HG02588 (cell line): Measurements from ENCODE around the gene TMEM217.
"Not testable (repeated sequence)": the region's sequence is repeated elsewhere in the genome, so short reads cannot be mapped to it uniquely, and the experiment has no call there.

Source experiments
- ATAC-seq: cut with Tn5 transposase; IDR thresholded peaks from one replicate; pipeline ENCODE4 v1.9.1; 2021; ENCODE audit warnings: mild to moderate bottlenecking, moderate library complexity; ENCODE audit not compliant: unreplicated experiment

The TMEM217 gene

DNA sequence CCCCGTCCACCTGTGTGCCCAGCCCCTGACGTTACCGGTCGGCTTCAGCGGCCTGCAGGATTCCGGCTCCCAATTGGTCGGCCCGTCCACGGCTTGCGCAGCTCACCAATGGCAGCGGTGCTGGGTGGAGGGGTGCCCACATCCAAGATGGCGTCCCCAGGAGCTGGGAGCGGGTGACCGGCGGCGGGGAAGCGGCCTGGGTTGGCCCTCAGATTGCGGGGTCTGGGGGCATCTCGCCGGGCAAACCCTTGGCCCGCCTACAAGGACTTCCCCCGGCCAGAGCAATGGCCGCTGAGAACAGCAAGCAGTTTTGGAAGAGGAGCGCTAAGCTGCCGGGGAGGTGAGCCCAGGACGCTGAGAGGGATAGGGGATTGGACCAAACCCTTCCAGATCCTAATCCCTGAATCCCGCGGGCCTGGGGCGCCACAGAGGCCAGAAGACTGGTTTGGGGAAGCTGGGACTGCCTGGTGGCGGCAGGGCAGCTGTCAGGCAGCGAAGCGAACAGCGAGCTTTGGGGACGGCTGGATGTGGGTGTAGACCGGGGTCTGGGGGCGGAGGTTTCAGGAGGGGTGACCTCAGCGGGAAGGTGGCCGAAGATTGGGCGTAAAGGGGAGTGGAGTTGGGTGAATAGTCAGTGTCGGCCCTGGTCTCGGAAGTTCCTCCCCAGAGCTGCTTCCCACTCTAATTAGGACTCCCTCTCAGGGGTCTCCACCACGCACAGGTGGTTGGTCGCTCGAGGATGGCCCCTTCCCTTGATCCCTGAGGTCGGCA, at the start of gene TMEM217, which contains the start of gene TBC1D22B:
Gene TMEM217, minus strand, starts transcription at position 511 of the 771 bp plus-strand sequence. CDS start 39,114 bp downstream, outside the sequence.
Gene TBC1D22B, plus strand, starts transcription at position 139 of the 771 bp plus-strand sequence. Its CDS starts 146 bp downstream, at position 285.
- peak; percentile 98 for ATAC-seq

DNA sequence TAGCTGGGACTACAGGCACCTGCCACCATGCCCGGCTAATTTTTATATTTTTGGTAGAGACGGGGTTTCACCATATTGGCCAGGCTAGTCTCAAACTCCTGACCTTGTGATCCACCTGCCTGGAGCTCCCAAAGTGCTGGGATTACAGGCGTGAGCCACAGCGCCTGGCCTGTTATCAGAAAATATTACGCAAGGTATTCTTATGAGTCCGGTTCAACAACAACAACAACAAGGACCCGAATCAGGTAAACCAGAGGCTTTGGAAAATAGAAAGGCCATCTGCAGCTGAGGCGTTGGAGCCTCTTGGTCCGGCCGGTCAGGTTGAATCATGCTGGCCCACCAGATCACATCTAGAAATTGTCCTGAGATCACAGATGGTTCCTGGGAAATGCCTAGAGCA, 49.5 kb upstream of the TMEM217 start:
- ATAC-seq: not testable (repeated sequence)

DNA sequence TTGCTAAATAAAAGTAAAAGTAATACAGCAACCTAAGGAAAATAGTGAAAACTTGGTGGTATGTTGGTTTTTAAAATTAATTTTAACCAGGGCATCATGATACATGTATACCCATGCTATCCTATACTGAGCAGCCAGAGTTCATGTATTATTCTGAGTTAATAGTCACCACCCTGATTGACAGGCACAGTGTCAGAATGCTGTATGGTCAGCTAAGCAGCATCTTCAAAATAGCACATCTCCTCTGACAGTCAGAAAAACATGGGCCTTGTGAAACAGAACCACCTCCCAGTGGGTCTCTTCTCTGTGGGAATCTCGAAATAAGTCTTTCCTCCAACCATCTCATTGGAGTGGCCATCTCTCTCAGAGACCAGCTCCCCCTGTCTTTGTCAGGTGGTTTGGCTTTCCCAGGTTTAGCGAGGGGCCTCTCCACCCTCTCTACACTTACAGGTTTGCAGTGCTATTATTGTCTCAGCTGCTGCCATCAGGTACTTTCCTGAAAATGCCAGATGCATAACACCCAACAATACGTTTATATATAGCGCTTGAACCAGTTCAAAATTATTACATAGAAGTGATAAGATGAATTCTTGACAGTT, 48.8 kb upstream of the TMEM217 start:
- ATAC-seq: no peak

DNA sequence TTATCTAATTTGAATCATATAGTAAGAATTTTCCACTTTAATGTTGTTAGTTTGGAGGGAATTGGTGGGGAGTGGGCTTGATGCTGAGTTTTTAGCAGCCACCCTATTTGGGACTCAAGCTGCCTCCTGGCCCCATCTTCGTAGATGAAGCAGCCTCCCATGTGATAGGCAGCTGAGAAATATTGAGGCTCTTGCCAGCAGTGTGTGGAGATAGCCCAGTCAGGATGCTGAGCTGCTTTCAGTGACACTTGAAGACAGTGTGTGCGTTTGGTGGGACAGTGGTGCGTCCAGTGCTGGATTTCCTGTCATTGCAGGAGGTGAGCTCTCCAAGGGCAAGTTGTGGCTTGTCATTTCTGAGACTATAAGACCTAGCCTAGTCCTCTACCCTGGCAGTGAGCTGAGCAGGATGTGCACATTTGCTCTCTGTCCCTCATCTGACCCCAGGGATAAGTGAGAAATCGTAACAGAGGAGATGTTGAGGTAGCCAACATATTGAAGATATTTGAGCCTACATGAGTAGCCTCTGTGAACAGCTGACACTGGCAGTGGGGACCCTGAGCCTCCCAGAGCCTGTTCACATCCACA, 48.0 kb upstream of the TMEM217 start:
- no peak for ATAC-seq

DNA sequence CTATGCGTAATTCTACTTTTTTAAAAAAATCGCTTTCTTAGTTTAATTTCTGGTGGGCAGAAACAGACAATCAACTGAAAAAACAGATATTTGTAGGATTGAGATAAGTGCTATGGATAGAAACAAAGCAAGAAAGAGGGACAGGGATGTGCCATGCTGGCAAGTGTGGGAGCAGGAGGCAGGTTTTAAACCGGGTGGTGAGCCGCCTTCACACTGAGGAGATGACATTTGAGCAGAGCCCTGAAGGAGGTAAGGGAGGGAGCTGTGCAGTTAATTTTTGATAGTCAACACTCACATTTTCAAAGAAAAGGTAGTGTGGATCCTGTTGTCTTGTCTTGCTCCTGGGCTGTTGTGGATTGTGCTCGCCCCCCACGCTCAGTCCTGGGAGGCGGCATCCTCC, 46.8 kb upstream of the TMEM217 start:
- ATAC-seq: no peak

DNA sequence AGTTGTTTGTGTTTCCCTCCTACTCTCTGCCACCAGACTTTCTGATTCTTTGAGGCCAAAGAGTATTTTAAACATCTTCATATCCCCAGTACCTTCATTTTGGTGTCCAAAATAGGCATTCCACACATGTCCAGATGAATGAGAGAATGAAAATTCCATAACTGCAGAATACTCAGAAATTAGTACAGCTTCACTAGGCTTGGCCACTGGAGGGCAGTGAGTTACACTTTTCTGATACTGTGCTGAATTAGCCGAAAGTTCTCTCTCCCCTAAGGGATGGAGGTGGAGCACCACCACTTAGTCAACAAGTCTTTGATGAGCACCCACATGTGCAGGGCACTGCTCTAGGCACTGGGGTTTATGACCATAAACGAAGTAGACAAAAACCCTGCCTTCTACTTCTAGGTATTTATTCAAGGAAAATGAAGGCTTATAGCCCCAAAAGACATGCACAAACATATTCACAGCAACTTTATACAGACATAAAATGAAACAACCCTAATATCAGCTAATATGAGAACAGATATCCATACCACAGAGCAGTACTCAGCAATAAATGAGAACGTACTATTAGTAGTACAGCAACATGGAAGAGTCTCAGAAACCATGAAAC, 46.1 kb upstream of the TMEM217 start:
- ATAC-seq: no peak

DNA sequence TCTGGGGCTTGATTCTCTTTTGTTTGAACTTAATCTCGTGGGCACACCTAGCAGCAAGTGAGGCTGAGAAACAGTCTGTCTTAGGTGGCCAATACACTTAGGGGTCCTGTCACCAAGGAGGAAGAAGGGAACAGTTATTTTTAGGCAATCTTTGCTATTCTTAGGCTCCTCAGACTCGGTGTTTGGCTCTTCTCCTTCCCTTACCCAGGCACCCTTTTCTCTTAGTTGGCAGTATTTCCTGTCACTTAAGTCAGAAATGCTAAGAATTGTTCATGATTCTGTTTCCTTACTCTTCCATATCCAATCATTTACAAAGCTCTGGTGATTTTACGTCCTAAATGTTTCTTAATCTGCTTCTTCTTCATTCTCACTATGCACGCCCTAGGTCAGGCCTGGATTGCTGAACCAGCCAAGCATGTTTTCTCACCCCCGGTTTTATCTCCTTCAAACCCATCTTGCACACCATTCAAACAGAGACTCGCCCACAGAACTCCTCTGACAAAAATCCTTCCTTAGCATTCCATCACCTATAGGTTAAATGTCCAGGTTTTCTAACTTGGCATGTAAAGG, 45.2 kb upstream of the TMEM217 start:
- no peak for ATAC-seq

DNA sequence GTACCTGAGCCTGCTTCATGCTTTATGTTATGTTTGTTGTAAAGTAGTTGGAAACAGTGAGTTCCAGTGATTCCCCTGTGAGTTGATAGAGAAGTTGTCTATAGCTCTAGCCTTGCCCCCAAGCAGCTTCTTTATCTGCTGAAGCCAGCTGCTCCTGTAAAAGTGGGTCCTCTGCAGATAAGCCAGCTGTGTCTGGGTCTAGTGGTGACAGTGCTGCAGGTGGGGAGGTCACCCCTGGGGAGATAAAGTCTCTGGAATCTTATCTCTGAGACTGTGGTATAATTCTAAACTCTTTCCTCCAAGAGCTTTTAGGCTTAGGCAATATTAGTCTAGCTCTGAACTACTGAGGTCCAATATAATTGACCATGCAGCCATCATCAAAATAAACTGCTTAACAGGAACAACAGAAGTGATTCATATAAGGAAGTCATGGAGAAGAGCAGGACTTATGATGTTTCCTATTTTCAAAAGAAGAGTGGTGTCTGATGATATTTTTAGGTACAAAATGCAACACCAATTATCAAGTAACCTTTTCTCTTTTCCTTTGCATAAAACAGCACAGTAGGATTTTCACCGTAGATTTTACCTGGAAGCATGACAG, 44.2 kb upstream of the TMEM217 start:
- ATAC-seq: no peak

DNA sequence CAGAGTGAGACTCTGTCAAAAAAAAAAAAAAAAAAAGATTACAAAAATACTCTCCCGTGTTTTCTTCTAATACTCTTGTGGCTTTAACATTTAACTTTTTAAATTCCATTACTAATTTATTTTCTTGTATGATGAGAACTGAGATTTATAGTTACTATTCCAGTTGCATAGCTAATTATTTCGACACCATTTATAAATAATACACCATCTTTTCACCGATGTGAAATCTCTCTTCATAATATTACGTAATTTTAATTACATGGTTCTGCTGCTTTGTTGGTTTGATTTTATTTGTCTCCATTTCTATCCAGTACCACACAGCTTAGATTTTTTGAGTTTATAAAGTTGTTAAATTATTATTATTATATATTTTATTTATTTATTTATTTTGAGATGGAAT, 42.0 kb upstream of the TMEM217 start:
- no peak for ATAC-seq

DNA sequence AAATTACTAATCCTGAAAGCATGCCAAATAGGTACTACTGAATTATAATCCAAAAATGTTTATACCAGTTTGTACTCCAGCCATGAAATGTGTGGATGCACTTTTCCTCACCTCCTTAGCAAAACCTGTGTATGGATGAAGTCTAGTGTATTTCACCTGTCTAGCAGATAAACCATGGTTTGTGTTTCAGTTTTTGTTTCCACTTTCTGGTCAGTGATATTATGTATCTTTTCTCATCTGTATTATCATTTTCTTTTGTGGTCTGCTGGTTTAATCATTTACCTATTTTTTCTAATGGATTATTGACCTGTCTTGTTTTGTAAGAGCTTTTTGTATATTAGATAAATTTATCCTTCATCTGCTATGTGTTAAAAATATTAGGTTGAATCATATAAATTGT, 41.0 kb upstream of the TMEM217 start:
- no peak for ATAC-seq

DNA sequence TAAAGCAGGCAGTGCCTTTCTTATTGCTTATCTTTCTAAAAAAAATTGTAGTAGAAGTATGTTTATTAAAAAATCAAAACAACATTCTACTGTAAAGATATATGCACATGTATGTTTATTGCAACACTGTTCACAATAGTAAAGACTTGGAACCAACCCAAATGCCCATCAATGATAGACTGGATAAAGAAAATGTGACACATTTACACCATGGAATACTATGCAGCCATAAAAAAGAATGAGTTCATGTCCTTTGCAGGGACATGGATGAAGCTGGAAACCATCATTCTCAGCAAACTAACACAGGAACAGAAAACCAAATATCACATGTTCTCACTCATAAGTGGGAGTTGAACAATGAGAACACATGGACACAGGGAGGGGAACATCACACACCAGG, 39.7 kb upstream of the TMEM217 start:
- not testable (repeated sequence) for ATAC-seq

DNA sequence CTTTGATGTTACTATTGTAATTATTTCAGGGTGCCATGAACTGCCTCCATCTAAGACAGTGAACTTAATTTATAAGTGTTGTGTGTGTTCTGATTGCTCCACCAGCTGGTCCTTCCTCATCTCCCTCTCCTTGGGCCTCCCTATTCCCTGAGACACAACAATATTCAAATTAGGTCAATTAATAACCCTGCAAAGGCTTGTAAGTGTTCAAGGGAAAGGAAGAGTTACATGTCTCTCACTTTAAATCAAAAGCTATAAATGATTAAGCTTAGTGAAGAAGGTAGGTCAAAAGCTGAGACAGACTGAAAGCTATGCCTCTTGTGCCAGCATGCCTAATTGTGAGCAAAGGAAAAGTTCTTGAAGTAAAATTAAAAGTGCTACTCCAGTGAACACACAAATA, 35.5 kb upstream of the TMEM217 start:
- ATAC-seq: no peak

DNA sequence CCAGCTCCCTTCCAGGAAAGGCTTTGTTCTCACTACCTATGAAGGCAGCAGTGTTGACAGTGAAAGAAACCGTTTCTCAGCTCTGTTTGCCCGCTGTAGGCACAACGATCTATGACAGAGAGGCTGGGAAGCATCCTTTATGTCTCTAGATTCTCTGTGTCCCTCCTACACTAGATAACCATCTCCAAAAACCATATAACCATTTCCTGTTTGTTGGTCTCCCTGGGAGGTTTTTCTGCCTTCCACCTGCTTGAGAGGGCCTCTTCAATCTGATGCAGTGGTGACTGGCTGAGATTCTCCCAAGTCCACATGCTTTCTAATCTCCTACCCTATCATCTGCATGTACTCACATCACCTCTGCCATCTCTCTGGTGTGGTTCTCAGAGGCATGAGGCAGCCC, 32.0 kb upstream of the TMEM217 start:
- ATAC-seq: no peak

DNA sequence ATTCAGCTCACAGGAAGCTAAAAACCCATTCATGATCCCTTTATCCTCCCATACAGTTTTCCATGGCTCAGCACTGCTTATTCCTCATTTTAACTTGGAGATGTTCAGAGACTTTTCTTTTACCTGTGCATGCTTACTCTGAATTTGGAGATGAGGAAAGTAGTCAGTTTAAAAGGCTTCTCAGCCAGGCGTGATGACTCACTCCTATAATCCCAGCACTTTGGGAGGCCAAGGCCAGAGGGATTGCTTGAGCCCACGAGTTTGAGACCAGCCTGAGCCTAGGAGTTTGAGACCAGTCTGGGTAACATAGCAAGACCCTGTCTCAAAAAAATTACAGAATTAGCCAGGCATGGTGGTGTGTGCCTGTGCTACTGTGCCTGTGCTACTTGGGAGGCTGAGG, 30.3 kb upstream of the TMEM217 start:
- no peak for ATAC-seq

DNA sequence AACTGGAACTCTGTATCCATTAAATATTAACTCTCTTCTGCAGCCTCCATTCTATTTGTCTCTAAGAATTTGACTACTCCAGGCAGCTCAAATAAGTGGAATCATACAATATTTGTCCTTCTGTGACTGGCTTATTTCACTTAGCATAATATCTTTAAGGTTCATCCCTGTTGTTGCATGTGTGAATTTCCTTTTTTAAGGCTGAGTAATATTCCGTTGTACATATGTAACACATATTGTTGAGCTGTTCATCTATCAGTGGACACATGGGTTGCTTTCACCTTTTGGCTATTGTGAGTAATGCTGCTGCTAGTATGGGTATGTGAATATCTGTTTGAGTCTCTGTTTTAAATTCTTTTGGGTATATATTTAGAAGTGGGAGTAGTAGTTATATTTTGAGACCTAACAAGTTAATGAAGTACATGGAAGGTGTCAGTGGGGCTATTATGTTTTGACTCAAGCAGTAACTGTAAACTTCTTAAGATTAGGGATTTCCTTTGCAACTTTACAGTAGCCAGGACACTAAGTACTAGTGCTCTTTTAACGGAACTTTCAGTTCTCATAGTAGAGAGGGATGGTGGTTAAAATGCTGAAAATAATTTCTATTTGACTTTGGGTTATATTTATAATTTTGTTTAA, 29.7 kb upstream of the TMEM217 start:
- peak; percentile 44 for ATAC-seq

DNA sequence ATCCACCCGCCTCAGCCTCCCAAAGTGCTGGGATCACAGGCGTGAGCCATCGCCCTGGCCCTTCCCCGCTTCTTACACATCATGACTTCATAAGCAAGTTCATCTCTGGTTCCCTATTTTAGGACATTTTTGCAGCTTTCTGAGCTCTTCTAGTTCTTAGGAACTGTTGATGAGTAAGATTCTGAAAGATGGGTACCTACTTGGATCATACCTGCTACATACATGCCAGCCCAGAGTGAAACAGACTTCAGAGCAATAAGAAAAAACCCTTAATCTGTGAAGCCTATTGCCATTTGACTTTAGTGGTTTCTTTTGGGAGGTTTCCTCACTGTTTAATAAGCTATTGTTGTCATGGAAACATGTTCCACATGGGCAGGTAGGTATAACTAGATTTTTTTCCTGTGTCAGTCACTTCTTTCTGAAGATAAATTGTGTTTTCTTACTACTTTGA, 27.9 kb upstream of the TMEM217 start:
- no peak for ATAC-seq

DNA sequence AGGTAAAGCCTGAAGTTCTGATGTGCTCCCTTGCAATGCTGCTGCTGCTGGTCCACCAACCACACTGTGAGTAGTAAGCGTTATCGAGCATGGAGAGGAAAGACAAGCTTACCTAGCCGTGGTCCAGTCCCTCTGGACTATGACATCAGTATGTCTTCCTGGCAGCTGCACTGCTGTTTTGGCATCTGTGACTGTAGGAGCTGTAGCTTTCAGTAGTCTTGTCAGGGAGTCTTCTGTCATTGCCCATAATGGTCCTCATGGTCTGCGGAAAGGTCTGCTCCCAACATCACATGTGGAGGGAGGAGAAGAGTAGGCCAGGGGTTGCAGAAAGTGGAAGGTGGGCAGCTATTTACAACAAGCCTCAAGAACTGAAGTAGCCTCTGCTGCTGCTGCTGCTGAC, 26.8 kb upstream of the TMEM217 start:
- ATAC-seq: no peak

DNA sequence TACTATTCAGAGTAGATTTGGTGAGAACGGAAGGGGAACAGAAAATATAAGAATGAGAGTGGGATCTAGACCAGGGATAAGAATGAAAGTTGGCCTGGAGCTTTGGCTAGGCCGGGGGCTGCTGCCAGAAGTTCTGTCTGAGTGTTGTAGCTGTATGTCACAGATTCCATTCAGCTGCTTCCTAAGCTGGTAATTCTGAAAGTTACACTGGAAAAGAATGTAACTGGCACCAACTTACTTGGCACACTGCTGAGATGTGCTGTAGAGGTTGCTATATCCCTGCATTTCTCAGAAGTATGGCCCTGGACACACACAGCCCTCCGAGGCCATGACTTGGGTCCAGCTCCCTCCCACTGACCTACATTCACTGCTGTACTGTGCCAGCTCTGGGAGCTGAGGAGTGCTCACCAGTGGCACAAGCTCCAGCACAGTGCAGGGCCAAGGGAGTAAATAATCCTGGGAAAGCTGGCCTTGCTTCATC, 25.8 kb upstream of the TMEM217 start:
- no peak for ATAC-seq

DNA sequence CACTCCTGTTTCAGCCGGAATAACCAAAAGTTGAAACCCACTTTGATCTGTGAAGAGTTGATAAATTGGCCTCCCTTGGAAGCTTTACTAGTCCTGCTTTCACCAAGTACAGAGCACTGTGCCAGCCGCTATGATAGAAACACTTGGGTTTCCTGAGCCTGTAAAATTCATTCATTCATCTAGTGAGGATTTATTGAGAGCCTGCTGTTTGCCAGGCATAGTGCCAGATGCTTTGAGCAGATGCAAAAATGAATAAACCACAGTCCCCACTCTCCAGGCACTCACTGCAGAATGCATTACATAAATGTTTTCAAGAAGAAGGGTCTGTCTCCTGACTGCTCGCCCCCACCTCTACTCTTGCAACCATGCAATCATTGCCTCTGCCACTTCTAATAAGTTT, 25.3 kb upstream of the TMEM217 start:
- ATAC-seq: no peak

DNA sequence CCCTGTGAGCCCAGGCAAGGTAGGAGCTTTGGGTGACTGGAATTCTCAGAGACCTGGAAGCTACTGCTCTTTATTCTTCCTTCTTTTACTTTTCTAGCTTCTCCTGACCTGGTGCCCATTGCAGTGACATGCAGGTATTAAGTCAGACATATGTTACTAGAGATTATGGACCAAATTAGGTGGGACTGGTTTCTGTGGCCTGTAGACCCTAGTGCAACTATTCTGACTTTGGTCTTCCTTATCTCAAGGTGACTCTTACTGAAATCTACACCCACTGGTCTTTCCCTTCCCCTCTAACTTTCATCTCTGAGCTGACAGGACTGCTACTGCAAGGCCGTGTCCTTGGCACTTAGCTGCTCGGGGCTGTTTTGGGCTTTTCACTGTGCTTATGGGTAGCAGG, 24.4 kb upstream of the TMEM217 start:
- no peak for ATAC-seq
